Gastrocnemius medialis (tissue), 4 donors: ENCODE results near the gene B4GALT3. TPM values are rescaled to one million over a fixed set of nuclear protein-coding genes. Genes with fewer than 3 reads are reported as not detected.

ENCODE experiments used
- ATAC-seq, 2 donors: fragments of 150-250 bp; one replicate each; pipeline ENCODE4 v1.9.1; 2016
- DNase-seq, 2 donors: peaks; one replicate each; pipeline ENCODE4 v3.0.0-alpha.2; 2019
- H3K27ac ChIP-seq, 4 donors: fragments of 200-600 bp; sonication (generic); 1 replicate in 1 of 4; 2 replicates in 3 of 4; pipeline ENCODE4 v1.5.1; 2016 to 2018; ENCODE audit warnings: mild to moderate bottlenecking in 2 of 4, moderate library complexity in 1 of 4
- H3K27me3 ChIP-seq, 3 donors: fragments of 200-600 bp; sonication (generic) in 2 of 3; 1 replicate in 1 of 3; 2 replicates in 2 of 3; pipeline versions ENCODE4 v1.5.1 to v1.6.0; 2016 to 2019; ENCODE audit warnings: mild to moderate bottlenecking in 1 of 3, moderate library complexity in 1 of 3
- H3K36me3 ChIP-seq, 2 donors: fragments of 200-600 bp; sonication (generic) in 1 of 2; one replicate each; pipeline ENCODE4 v1.5.1; 2017 to 2018
- H3K4me1 ChIP-seq, 2 donors: fragments of 200-600 bp; sonication (generic) in 1 of 2; one replicate each; pipeline ENCODE4 v1.5.1; 2016 to 2017; ENCODE audit warnings: mild to moderate bottlenecking in 2 of 2
- H3K4me3 ChIP-seq, 4 donors: fragments of 200-600 bp; sonication (generic) in 3 of 4; 1 replicate in 1 of 4; 2 replicates in 3 of 4; pipeline ENCODE4 v1.5.1; 2016 to 2019; ENCODE audit warnings: mild to moderate bottlenecking in 2 of 4
- H3K9me3 ChIP-seq, 3 donors: fragments of 200-600 bp; sonication (generic) in 2 of 3; 1 replicate in 1 of 3; 2 replicates in 2 of 3; pipeline ENCODE4 v1.5.1; 2016 to 2019
- CTCF ChIP-seq, 5 experiments: fragments of 450-650 bp in 3 of 5; fragments of 200-600 bp in 2 of 5; sonication (generic) in 2 of 5; IDR thresholded peaks in 4 of 5; conservative IDR thresholded peaks in 1 of 5; 1 replicate in 4 of 5; 2 replicates in 1 of 5; pipeline ENCODE4 v1.5.1; 2016 to 2019; ENCODE audit warnings: antibody characterized with exemption in 5 of 5, mild to moderate bottlenecking in 3 of 5, moderate library complexity in 3 of 5
- POLR2A ChIP-seq, 2 donors: fragments of 450-650 bp; IDR thresholded peaks; one replicate each; pipeline ENCODE4 v1.6.1; 2017; ENCODE audit warnings: antibody characterized with exemption in 2 of 2, mild to moderate bottlenecking in 2 of 2, moderate library complexity in 2 of 2
- in situ Hi-C, 4 donors: fragments of 200-750 bp; cut with MboI; loops; one replicate each; pipeline versions ENCODE4 v1.15.0 to v1.8.0; 2017; ENCODE audit warnings: low sequenced_read_pairs in 4 of 4
- intact Hi-C: fragments of 100-400 bp; cut with DNase I; formaldehyde crosslinking; loops from one replicate; pipeline ENCODE4 v1.15.1; 2023; ENCODE audit warnings: low total_unique reads
- total RNA-seq, 4 donors: library from RNA; depleted of rRNA; stranded (reverse); fragments of >200 nt; gene quantifications; one replicate each; pipeline versions ENCODE4 v1.1.0 to v1.2.3, GENCODE V29; 2016

The B4GALT3 gene
- total RNA-seq, 4 donors from 2014 or later = 35.5 to 47.7 (median 43.7) TPM

DNA sequence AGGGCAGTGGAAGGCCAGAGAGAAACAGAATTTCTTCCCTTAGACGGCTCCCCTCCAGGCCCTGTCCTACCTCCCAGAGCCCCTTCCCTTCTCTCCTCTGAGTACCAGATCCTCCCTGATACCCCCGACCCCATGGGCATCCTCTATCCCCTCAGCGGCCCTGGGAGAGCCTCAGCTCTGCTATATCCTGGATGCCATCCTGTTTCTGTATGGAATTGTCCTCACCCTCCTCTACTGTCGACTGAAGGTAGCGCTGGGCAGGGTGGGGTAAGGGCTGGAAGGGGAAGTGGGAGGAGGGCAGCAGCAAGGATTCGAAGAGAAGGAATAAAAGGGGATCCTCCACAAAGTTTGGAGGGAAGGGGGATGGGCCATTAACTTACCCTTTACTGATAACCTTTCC, 40.5 kb upstream of the B4GALT3 start:
- Histone ChIP-seq H3K4me3 (peak overlapping the region in 1 of 4 donors; percentile 19), H3K4me1 (no peaks in the 10 kb centered on the region), H3K27me3 (no peaks in the 10 kb centered on the region), H3K9me3 (no peaks in the 10 kb centered on the region), H3K27ac (peak overlapping the region in 3 of 4 donors; percentile 5 to 59 (median 54)), H3K36me3 (peaks cover 0 to 20% of the 10 kb centered on the region in 2 donors)
- in situ Hi-C loops (loop anchor here in 2 of 4 donors (25.0 kb wide), 1 partner anchor 519 kb away; the partner anchor contains the start of gene DUSP12 (in 2 of the 2)), intact Hi-C loops (no loop called here)
- DNase-seq (no peak), ATAC-seq (no peak)
- no peak for TF ChIP-seq CTCF (IDR thresholded peaks at IDR 0.05 in 4 of 5, conservative IDR thresholded peaks at IDR 0.05 in 1 of 5)
- no peak for TF ChIP-seq POLR2A (IDR thresholded peaks at IDR 0.05)

GRCh38 chr1:161216945-161217712, 39.8 kb upstream of the B4GALT3 start:
- H3K9me3 ChIP-seq = no peaks in the 10 kb centered on the region
- H3K36me3 ChIP-seq = peaks cover 0 to 27% of the 10 kb centered on the region in 2 donors
- peak overlapping the region in 1 of 4 donors; percentile 19 for H3K4me3 ChIP-seq
- TF ChIP-seq CTCF (IDR thresholded peaks at IDR 0.05 in 4 of 5, conservative IDR thresholded peaks at IDR 0.05 in 1 of 5) (no peak), POLR2A (IDR thresholded peaks at IDR 0.05) (peak; percentile 19 to 44)
- no peaks in the 10 kb centered on the region for H3K27me3 ChIP-seq
- intact Hi-C loops (no loop called here), in situ Hi-C loops (loop anchor here in 2 of 4 donors (25.0 kb wide), 1 partner anchor 520 kb away; the partner anchor contains the start of gene DUSP12 (in 2 of the 2))
- peak overlapping the region; percentile 56 to 77 (median 62) for H3K27ac ChIP-seq
- H3K4me1 ChIP-seq = no peaks in the 10 kb centered on the region
- ATAC-seq (peak; percentile 74 to 77), DNase-seq (peak in 1 of 2 donors; percentile 37)

DNA sequence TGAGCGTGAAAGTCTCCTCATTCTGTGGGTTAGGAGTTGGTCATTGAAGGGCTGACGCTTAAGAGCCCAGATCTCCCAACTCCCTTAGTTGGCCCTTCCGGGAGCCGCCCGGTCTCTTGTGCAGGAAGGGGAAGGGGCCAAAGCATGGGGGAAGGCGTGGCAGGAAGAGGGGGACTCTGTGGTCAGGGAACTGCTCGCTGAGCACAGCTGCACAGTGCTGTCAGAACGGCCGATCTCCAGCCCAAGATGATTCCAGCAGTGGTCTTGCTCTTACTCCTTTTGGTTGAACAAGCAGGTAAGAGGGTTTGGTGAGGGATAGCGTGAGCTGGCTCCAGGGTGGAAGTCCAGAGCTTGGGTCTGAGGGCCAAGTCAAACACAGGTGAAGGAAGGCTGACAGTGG, 37.8 kb upstream of the B4GALT3 start, which contains the start of gene FCER1G:
TSS of gene FCER1G (plus strand) at position 220 of the 400 bp plus-strand sequence. CDS start at position 247, 27 bp downstream.
- no peaks in the 10 kb centered on the region for H3K4me1 ChIP-seq
- H3K27ac ChIP-seq = peak within 1 kb of the TSS in 3 of 4 donors; percentile 22 to 77 (median 41)
- H3K9me3 ChIP-seq = no peaks in the 10 kb centered on the region
- peak; percentile 27 to 46 for TF ChIP-seq POLR2A (IDR thresholded peaks at IDR 0.05)
- no peak for TF ChIP-seq CTCF (IDR thresholded peaks at IDR 0.05 in 4 of 5, conservative IDR thresholded peaks at IDR 0.05 in 1 of 5)
- in situ Hi-C loops = loop anchor here in 2 of 4 donors (25.0 kb wide), 1 partner anchor 522 kb away; the partner anchor contains the start of gene DUSP12 (in 2 of the 2)
- peak within 1 kb of the TSS in 1 of 4 donors; percentile 34 for H3K4me3 ChIP-seq
- intact Hi-C loops = no loop called here
- ATAC-seq (no peak), DNase-seq (peak in 1 of 2 donors; percentile 46)
- H3K27me3 ChIP-seq = no peaks in the 10 kb centered on the region
- peaks cover 0 to 47% of the 10 kb centered on the region in 2 donors for H3K36me3 ChIP-seq

GRCh38 chr1:161214369-161214768, 37.1 kb upstream of the B4GALT3 start:
- H3K4me1 ChIP-seq = peaks cover 0 to 4% of the 10 kb centered on the region in 2 donors
- in situ Hi-C loops (loop anchor here in 2 of 4 donors (25.0 kb wide), 1 partner anchor 523 kb away; the partner anchor contains the start of gene DUSP12 (in 2 of the 2)), intact Hi-C loops (no loop called here)
- H3K9me3 ChIP-seq = no peaks in the 10 kb centered on the region
- peaks cover 0 to 52% of the 10 kb centered on the region in 2 donors for H3K36me3 ChIP-seq
- H3K27me3 ChIP-seq = no peaks in the 10 kb centered on the region
- no peak overlapping the region for H3K4me3 ChIP-seq
- DNase-seq (no peak), ATAC-seq (no peak)
- peak overlapping the region in 1 of 4 donors; percentile 22 for H3K27ac ChIP-seq
- TF ChIP-seq CTCF (IDR thresholded peaks at IDR 0.05 in 4 of 5, conservative IDR thresholded peaks at IDR 0.05 in 1 of 5) (no peak), POLR2A (IDR thresholded peaks at IDR 0.05) (no peak)
